ENCODE results near the gene SLN.

The SLN gene

DNA sequence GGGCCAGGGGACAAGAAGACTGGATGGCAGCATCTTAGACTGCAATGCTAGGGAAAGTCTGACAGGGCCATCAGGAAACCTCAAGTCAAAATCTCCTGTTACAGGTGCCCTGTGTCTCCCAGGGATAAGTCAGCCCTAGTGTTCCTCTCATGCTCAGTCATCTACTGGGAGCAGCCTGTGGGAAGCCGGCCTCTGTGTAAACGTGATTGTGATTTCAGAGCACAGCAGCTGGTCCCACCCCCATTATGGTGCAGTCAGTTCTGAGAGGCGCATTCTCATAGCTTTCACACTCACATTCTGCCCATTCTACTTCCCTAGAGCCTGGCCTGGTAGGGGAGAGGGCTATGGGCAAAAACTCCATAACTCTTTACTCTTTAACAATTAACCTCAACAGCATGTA lies 7.2 kb upstream of the SLN start:
- peak in 1 of 2 experiments; percentile 1 for DNase-seq

DNA sequence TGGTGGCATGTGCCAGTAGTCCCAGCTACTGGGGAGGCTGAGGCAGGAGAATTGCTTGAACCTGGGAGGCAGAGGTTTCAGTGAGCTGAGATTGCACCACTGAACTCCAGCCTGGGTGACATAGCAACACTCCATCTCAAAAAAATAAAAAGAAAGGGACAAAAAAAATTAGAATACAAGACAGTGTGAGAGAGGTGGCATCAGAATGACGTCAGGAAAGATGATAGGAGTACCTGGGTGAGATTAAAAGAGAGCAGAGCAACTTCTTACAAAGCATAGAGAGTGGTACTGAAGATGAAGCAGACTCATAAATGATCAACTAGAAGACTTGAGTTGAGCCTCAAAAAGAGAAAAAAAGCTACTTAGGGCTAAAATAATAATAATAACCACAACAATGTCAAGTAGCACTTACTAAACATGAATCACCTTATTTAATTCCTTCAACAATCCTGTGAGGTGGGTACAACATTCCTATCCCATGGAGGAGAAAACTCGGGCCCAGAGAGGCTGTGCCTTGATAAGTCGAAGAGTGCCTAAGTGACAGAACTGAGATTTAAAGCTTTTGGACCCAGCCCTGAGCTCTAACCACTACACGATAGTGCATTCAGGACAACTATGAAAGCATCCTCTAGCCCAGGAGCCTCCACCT lies 5.2 kb upstream of the SLN start:
- no peak for DNase-seq

DNA sequence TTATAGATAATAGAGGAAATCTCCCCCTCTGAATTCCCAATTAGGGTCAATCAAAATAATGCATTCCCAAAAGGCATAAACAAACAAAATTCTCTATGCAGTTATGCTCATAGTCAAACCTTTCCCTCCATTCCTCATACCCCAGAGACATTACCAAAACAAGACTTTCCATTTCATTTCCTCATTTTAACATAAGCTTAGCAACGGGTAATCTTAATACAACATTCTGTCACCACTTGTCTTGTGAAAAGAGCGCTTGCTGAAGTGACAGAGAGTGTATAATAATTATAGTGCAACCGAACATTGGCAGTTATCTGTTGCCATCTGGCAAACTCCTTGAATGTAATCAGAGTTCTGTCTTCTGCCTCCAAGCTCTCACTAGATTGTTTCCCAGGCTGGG lies 1.2 kb upstream of the SLN start:
- no peak for DNase-seq

DNA sequence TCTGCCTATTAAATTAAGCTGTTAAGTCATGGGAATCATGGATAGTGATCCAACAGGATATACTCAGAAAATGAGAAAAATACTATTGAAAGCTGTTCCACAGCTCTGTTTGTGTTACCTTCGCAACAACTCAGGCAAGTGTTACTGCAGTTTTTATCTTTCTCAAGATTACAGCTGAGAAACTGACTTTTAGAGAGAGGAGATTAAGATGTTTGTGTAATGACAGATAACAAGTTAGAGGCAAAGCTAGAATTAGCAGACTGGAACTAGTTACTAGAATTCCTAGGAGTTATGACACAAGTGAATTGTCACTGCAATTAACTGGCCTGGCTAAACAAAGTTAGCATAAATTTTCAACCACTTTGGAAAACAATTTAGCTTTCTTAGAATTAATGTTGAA lies 1.6 kb downstream of the SLN start:
- no peak for DNase-seq

DNA sequence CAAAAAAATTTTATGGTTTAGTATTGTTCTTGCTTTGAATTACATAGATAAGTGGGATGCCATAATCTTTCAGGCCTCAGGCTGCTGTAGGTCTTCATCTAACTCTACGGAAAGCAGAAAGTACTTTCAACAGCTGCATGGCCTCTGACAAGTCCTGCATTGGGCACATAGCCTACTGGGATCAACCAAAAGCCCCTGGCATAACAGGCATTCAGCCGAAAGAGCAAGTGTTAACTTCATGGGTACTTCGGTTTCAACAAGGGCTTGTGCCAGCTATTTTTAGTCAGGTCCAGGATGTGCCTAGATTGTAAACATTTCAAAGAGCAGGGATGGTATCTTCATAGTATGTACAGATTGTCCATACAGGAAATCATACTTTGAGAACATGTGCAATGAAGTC lies 3.1 kb downstream of the SLN start:
- DNase-seq: no peak

DNA sequence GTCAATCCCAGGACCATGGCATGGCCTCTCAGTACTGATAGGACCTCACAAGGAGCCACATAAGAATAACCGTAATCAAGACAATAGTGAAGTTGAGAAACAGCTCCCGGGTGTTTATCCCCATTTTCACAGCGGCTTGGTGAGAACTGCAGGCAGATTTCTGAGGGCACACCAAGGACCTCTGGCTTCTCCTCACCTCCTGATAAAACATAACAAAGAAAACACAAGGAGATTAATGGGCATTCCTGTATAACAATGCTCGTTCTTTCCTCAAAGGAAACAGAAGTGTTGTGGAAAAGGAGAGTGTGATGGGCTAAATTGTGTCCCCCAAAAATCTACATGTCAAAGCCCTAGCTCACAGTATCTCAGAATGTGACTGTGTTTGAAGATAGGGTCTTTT lies 4.0 kb downstream of the SLN start:
- no peak for DNase-seq

DNA sequence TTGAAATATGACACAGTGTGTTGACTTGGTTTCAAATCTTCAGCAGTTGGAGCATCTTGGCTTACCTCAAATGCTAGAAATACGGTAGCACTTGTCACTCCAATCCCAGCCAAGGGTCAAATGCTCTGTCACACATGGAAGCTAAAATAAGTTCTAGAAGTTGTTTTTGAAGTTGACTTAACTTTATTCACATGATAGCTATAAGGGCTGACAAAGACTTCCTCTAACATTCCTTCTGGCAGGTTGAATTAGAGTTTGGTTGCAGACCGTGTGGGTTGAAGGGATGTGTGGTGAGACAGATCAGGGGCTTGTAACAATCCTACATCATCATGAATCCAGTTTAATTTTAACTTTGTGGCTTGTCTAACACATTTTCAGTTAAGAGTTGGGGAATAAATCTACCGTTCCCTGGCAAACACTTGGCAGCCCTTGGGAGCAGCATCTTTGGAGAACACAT lies 4.6 kb downstream of the SLN start:
- no peak for DNase-seq

DNA sequence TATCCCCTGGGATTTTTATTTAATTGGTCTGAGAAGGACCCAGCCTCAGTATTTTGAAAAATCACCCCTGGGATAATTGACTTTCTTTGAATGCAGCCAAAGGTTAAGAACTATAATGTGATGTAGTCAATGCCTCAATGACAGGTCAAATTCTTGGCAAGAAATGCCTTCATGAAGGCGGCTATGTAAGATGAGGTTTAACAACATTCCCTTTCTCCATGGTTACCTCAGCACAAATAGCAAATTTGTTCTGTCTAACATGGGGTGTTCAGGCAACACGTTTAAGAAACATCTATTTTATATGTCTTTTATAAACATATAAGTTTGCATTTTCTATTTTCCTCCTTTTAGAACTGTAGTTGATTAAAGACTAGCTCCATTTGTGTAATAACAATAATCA lies 5.3 kb downstream of the SLN start:
- no peak for DNase-seq

DNA sequence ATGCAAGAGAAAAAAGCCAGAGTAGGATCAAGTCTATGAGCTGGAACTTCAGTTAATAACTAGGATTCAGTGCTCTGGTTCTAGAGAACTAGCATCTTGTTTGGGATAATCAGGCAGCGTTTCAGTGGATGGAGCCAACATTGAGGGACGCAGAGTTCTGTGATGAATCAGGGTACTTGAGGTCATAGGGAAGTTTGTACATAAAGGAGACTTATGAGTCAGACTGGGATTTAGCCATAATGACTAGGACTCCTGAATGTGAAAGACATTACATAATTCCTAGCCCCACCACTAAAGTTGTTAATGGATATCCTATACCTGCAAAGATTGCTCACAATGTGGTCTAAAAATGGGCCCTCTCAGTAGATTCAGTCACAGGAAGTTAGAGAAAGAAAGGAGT lies 6.8 kb downstream of the SLN start:
- no peak for DNase-seq

DNA sequence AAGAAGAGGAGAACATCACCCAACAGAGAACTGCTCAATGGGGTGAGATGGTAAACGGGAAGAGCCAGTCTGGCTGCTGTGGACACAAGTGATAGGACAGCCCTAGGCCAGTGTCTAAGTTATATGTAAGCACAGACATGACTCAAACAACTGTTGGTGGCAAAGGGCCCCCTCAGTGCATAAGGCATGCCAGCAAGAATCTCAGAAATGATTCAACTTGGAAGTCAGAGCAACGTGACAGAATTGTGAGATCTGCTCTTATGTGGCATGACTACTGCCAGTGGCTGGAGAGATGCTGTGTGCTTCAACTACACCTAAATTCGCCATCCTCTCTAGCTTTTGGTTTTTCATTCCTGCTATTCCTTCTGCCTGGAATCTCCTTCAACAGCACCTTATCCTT lies 7.4 kb downstream of the SLN start:
- no peak for DNase-seq

DNA sequence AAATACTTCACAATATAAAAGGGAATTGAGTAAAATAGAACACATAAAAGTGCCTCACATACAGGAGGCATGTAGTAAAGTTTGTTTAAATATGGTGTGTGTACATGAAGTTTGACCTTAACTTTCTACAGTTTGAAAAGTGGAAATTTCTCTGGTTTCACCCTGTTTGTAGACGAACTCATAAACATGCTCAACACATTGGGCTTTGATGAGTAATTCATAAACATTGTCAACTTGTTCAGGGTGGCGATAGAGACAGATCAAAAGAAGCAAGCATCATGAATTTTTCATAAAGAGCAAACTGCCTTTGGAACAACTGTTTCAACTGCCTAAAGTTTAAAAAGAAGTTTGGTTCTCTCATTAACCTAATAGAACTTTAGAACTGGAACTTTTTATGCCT lies 9.1 kb downstream of the SLN start:
- no peak for DNase-seq

DNA sequence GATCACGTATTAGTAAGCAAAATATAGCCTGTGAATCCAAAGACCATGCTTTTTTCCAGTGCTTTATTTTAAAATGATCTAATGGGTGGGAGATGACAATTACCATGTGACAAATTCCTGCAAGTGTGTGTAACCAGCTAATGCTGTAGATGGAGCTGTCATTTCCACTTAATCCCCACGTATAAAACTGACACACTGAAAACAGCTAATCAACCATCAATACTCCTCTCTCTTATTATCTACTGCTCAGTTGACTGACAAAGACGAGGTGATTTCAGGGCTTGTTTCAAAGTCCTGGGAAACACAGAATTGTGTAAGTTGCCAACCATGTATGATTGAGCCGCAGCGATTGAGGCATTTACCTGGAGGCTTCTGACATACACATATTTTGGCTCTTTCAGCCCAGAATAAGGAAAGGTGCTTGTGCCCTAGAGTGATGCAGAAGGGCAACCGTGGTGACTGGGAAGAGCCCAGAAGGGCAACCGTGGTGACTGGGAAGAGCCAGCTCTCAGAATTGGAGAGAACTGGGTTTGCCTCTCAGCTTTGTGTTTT lies 9.7 kb downstream of the SLN start:
- DNase-seq: no peak

DNA sequence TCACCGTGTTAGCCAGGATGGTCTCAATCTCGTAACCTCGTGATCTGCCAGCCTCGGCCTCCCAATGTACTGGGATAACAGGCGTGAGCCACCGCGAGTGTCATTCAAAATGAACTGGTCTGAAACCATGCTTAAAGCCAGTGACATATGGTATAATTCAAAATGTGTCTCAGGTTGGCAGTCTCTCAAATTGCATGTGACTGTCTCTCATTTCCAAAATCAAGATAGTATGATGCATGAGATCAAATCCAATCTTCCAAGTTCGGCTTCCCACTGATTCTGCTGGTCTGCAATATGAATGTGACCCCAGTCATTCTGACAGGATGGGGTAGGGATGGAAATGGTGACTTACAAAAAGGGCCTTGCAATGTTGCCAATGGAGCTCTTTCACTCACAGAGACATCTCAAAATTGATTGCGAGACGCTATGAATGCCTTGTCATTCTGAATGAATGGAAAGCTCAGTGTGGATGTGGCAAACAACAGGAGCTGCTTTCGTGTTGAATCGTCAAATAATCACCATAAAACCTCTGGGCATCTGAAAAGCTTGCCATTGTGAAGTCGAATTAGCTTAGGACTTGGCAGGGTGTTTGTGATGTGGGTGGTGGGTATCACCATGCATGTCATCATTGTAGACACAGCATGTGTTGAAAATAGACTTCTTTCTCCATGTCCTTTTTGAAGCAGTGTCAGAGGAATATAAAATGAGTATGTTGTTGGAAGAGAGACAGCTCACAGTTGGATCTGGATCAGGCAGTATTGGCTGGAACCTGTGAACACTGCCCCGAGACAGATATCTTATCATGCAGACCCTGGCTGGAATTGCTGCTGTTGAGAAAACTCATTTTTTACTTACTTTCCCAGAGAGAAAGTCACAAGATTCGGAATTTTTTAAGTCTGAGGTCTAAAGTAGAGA lies 12.2 kb downstream of the SLN start:
- DNase-seq: no peak

DNA sequence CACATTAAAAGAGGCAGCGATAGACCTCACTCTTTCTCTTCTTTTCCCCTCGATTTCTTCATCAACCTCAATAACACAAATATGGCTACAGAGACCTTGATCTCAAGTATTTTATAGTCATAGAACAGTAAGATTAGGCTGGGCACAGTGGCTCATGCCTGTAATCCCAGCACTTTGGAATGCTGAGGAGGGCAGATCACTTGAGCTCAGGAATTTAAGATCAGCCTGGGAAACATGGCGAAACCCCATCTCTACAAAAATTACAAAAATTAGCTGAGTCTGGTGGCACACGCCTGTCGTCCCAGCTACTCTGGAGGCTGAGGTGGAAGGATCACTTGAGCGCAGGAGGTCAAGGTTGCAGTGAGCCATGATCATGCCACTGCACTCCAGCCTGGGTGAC lies 14.6 kb downstream of the SLN start:
- no peak for DNase-seq

DNA sequence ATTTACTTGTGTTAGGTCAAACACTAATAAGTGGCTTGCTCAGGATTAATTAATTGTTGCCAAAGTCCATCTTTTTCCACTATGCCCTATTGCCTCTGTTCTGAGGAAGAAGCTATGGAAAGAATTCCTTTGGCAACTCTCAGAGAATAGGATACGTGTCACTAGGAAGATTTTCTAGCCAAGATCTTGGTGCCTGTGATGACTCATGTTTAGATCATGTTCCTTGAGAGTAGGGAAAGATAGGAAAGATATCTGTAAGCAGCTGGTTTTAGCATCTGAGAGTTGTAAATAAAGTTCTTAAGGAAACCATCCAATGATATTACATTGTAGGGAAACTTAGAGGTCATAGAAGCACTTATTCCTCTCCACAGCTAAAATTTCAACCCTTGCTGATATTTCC lies 15.7 kb downstream of the SLN start:
- no peak for DNase-seq

DNA sequence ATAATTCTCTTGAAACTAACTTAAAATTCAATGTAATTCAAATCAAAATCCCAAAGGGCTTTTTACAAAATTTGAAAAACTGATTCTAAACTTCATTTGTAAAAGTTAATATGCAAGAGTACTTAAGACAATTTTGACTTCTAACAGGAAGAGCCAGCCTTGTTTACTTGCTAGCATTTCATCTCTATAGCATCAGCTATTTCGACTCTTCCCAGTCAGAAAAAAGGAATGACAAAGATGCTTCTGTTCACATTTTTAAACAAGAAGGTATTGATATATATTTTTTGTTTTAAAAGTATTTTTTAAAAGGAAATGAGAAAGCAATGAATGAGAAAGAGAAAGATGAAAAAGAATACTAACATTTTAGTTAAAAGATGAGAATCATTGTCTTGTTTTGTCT lies 16.4 kb downstream of the SLN start:
- DNase-seq: no peak

DNA sequence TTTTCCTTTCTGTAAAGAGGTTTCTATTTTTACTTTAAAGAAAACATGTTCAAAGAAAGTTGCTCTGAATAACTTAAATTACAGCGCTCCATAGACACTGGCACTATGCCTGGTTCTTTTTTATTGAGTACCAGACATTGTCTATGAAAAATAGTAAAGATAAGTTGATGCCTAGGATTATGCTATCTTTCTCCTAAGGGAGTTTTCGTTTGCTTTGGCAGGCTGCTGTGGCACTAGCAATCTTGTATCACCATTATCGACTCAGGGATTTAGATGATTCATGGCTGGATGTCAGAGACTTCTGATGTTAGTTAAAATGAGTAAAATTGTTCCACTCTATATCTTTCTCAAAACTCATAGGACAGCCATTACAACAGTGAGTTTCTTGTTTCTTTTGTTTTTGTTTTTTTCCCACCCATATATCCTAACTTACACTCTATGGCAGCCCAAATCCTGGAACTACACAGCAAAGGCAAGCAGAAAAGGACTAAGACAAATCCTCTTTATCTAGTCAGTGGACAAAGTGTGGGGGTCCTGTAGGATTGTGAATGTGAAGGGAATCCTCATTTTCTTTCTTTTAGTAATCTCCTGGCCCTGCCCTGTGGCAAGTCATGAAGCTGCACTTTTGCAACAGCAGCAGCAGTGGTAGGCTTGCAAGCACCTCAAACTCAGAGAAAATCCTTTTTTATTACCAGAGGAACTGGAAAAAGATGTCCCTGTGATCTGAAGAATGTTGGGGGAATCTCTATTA lies 20.7 kb downstream of the SLN start:
- DNase-seq: no peak

DNA sequence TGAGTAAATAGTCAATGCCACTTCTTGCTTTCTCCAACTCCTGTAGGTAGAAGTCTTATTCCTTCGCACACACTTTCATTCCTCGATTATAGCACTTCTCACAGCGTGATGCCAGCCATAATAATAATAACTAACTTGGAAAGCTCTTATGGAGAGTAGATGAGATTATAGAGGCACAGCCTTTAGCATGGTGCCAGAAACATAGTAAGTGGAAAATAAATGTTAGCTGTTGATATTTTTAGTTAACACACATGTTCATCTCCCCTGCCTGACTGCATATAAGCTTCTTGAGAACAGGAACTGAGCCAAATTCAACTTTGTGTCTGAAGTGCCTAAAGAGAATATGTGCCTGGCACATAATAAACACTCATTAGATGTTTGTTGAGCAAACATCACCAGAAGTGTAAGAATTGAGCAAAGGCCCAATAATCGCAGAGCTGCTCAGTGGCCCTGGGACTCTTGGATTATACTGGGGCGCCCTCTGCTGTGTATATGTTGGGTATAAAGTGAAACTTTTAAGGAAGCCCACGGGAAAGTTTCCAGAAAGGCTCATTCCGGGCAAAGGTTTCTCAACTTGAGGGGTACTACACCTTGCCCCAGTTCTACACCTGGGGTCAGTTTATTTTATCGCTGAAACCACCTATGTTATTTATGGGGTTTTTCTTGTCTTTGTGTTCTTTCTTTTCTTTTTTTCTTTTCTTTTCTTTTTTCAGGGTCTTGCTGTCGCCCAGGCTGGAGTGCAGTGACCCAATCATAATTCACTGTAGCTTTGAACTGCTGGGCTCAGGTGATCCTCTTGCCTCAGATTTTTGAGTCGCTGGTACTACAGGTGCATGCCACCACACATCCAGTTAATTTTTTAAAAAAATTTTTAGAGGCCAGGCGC lies 22.3 kb downstream of the SLN start:
- peak; percentile 22 to 46 for DNase-seq

DNA sequence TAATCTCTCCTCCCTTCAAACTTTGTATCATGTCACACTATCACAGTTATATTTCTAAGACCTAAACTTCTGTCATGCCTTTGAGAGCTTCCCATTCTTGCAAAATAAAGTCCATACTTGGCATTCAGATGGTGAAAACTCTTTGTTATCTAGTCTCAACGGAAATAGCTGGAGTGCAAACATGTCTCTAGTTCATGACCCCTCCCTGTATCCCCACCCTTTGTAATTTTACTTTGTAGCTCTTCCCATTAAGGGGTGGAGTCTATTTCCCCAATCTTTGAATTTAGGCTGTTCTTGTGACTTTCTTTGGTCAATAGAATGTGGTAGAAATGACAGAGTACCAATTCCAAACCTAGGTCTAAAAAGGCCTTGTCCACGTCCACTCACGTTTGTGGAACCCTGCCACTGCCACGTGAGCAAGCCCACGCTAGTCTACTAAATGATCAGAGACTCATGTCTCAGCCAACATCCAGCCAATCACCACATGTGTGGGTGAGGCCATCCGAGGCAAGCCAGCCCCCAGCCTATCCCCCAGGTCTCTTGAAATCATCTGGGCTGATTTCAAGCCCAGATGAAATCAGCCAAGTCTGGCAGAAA lies 23.4 kb downstream of the SLN start:
- DNase-seq: no peak

DNA sequence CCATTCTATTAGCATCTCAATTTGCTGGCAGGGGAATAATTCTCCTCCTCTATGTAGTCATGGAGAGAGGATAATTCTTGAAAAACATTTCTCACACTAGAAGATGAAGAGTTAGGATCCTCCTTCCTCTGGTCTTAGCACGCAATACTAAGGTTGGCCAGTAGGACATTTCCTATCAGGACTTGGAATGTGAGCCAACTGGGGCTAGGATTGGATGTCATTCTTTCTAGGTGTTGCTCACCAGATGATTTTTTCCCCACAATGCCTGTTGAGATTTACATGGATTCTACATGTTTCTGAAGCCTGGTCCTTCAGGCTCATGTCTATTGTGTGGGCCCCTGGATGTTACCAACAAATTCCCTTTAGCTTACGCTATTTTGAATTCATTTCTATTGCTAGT lies 28.0 kb downstream of the SLN start:
- DNase-seq: peak in 1 of 2 experiments; percentile 2

DNA sequence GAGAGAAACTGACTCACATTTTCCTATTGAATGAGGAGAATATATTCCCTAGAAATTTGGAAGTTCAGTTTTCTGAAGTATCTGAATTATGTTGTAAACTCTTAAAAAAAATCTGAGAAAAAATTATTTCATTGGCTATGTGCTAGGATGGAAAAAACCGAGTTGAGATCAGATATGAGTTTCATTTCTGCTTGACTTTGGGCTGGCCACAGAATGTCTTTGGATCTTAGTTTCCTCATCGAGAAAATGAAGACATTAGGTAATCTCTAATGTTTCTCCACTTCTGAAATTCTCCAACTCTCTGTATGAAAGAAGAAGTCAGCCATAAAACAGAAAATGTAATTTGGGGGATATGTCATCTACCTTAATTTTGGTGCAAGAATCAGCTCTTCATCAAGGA lies 28.8 kb downstream of the SLN start:
- no peak for DNase-seq

DNA sequence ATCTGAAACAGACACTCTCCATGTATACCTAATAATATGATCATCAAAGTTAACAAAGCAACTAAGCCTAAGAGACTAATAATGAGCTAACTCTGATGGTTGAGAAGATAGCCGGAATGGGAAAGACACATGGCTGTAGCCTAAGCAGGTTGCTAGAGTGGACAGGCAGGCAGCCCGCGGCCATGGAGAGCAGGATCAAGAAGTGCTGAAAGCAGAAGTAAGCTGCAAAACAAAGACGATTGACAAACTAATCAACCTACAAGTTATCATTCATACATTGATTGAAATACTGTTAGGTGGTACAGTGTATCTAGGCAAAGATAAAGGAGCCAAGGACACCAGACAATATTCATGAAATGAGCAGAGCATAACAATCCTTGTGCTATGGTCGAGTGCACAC lies 29.3 kb downstream of the SLN start:
- no peak for DNase-seq

Measured in SHP77 (cell line).